OCI-LY1 (cell line): ENCODE results near the gene FERMT3.

Experiments used
- H2AFZ ChIP-seq: fragments of 200-600 bp; sonication (generic), shearing (Covaris generic); 2 replicates; pipeline ENCODE4 v1.6.0; 2014; ENCODE audit warnings: antibody characterized with exemption, mild to moderate bottlenecking, low read length
- H3F3A ChIP-seq: fragments of 200-600 bp; sonication (generic), shearing (Covaris generic); 2 replicates; pipeline ENCODE4 v1.6.0; 2014; ENCODE audit warnings: mild to moderate bottlenecking, antibody characterized with exemption, low read length, moderate library complexity; ENCODE audit not compliant: insufficient read depth
- H3K27ac ChIP-seq: fragments of 200-600 bp; sonication (generic); 2 replicates; pipeline ENCODE4 v1.5.1; 2014; ENCODE audit warnings: low read length, mixed run types, mild to moderate bottlenecking, low read depth; ENCODE audit not compliant: poor library complexity, severe bottlenecking
- H3K27me3 ChIP-seq: fragments of 200-600 bp; sonication (generic); 2 replicates; pipeline ENCODE4 v1.6.0; 2014; ENCODE audit warnings: antibody characterized with exemption, mild to moderate bottlenecking, low read length, moderate library complexity; ENCODE audit not compliant: insufficient read depth
- H3K36me3 ChIP-seq: fragments of 200-600 bp; sonication (generic); 2 replicates; pipeline ENCODE4 v1.6.1; 2014; ENCODE audit warnings: mild to moderate bottlenecking, antibody characterized with exemption, low read length, moderate library complexity, mixed read lengths; ENCODE audit not compliant: insufficient read depth
- H3K4me1 ChIP-seq: fragments of 200-600 bp; sonication (generic); 2 replicates; pipeline ENCODE4 v1.5.1; 2014; ENCODE audit warnings: mild to moderate bottlenecking, low read length, moderate library complexity; ENCODE audit not compliant: insufficient read depth, severe bottlenecking
- H3K4me2 ChIP-seq: fragments of 200-600 bp; sonication (generic), shearing (Covaris generic); 2 replicates; pipeline ENCODE4 v1.6.1; 2014; ENCODE audit warnings: low read length
- H3K4me3 ChIP-seq: fragments of 200-600 bp; sonication (generic); 2 replicates; pipeline ENCODE4 v1.5.1; 2014; ENCODE audit warnings: low read length, low read depth, mild to moderate bottlenecking, mixed read lengths; ENCODE audit not compliant: poor library complexity, severe bottlenecking
- H3K79me2 ChIP-seq: fragments of 200-600 bp; shearing (Covaris generic); 2 replicates; pipeline ENCODE4 v1.6.1; 2016; ENCODE audit warnings: mixed run types, low read length, mixed read lengths; ENCODE audit not compliant: insufficient read depth
- H3K9ac ChIP-seq: fragments of 200-600 bp; sonication (generic), shearing (Covaris generic); 2 replicates; pipeline ENCODE4 v1.6.1; 2014; ENCODE audit warnings: mild to moderate bottlenecking, low read length, mixed read lengths
- H3K9me2 ChIP-seq: fragments of 200-600 bp; sonication (generic), shearing (Covaris generic); 2 replicates; pipeline ENCODE4 v1.6.1; 2014; ENCODE audit warnings: low read depth, mild to moderate bottlenecking, low read length, mixed read lengths
- H3K9me3 ChIP-seq: fragments of 200-600 bp; shearing (Covaris generic); 2 replicates; pipeline ENCODE4 v1.6.1; 2014; ENCODE audit warnings: low read length, mixed read lengths
- H4K20me1 ChIP-seq: fragments of 200-600 bp; sonication (generic), shearing (Covaris generic); 2 replicates; pipeline ENCODE4 v1.6.0; 2016; ENCODE audit warnings: mild to moderate bottlenecking, low read length; ENCODE audit not compliant: insufficient read depth
- EZH2 ChIP-seq: fragments of 200-600 bp; sonication (generic), shearing (Covaris generic); IDR thresholded peaks from 2 replicates; pipeline ENCODE4 v1.8.0; 2017; ENCODE audit warnings: borderline replicate concordance, mixed run types, mild to moderate bottlenecking, antibody characterized with exemption, low read length, moderate library complexity, mixed read lengths
- TF ChIP-seq, protein P1 (sequence below): fragments of 200-600 bp; sonication (generic), shearing (Covaris generic); IDR thresholded peaks from 2 replicates; pipeline ENCODE4 v1.5.1; 2017; ENCODE audit warnings: mild to moderate bottlenecking, antibody characterized with exemption, low read length, moderate library complexity, mixed read lengths

FERMT3 gene

DNA sequence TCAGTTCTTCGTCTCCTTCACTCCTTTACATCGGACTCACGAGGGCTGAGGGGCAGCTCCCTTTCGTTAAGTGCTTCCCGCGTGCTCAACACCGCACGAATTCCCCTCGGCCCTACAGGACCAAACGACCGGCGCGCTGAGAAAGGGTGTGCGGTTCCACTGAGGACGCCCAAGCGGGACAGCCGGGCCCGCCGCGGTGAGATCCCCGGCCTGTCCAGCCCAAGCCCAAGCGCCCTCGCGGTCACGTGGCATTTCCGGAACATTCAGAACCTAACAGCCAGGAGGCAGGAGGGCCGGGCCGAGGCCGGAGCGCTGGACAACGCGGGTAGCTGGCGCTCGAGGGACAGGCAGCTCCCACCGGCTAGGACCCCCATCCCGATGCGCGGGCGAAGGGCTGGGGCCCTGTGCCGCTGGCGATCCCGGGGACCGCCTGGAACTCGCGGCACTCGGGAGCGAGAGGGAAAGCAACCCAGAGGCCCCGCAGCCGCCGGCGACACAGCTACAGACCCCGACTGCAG, 21.3 kb upstream of the FERMT3 start:
- Histone ChIP-seq H2AFZ (no peak overlapping the region), H3K27me3 (no peaks in the 10 kb centered on the region), H4K20me1 (no peaks in the 10 kb centered on the region), H3K9me2 (no peaks in the 10 kb centered on the region), H3F3A (no peaks in the 10 kb centered on the region), H3K9me3 (no peaks in the 10 kb centered on the region), H3K79me2 (no peaks in the 10 kb centered on the region; the same call in none of the 2 replicates), H3K9ac (peak overlapping the region; percentile 84), H3K36me3 (peaks cover 20% of the 10 kb centered on the region), H3K27ac (peak overlapping the region; percentile 66), H3K4me2 (peak overlapping the region; percentile 78), H3K4me3 (peak overlapping the region; percentile 82), H3K4me1 (peaks cover 41% of the 10 kb centered on the region)
- TF ChIP-seq, protein P1, sequence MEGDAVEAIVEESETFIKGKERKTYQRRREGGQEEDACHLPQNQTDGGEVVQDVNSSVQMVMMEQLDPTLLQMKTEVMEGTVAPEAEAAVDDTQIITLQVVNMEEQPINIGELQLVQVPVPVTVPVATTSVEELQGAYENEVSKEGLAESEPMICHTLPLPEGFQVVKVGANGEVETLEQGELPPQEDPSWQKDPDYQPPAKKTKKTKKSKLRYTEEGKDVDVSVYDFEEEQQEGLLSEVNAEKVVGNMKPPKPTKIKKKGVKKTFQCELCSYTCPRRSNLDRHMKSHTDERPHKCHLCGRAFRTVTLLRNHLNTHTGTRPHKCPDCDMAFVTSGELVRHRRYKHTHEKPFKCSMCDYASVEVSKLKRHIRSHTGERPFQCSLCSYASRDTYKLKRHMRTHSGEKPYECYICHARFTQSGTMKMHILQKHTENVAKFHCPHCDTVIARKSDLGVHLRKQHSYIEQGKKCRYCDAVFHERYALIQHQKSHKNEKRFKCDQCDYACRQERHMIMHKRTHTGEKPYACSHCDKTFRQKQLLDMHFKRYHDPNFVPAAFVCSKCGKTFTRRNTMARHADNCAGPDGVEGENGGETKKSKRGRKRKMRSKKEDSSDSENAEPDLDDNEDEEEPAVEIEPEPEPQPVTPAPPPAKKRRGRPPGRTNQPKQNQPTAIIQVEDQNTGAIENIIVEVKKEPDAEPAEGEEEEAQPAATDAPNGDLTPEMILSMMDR: 0 out of 2 replicates have a peak, but pooled peaks have one; percentile 8
- TF ChIP-seq EZH2: no peak

DNA sequence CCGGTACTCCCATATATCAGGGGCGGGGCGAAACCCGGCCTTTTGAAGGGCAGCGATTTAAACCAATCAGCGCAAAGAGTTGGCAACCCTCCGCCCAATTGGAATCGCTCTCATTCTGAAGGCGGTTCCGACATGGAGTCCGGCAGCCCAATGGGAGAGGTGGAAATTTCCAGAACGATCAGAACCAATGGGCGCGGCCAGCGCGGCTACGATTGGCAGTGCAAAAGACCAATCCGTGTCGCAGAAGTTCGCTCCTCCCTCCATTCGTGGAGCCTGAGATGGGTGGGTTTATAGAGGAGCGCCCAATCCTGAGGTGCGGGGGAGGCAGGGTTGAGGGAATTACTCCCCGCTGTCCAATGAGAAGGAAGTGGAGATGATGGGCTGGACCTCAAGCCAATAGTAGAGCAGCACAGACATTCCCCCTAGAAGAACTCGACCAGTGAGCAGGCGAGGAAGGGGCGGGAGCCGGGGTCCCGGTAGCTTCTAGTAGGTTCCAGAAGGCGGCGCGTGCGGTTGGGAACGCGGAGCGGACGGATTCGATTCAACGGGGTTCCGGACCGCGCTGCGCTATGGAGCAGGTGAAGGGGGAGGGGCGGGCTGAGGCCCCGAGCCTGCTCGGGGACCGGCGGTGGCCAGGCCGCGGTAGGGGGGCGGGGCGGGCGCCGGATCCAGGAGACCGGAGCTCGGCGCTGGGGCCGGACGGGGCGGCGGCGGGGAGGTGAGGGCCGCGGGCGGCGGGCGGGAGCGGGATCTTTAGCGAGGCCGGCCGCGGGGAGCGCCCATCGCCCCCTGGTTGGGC, 20.6 kb upstream of the FERMT3 start, which contains the start of gene STIP1:
Gene STIP1 (plus strand): TSS at position 479 of the 799 bp plus-strand sequence. CDS start 91 bp downstream, at position 570.
- Histone ChIP-seq H3K4me3 (peak within 1 kb of the TSS; percentile 82), H4K20me1 (no peaks in the 10 kb centered on the region), H3K9ac (peak within 1 kb of the TSS; percentile 84), H3K4me1 (peaks cover 41% of the 10 kb centered on the region), H3K27me3 (no peaks in the 10 kb centered on the region), H3K27ac (peak within 1 kb of the TSS; percentile 66), H3K9me3 (no peaks in the 10 kb centered on the region), H3K4me2 (peak within 1 kb of the TSS; percentile 78), H3K36me3 (peaks cover 26% of the 10 kb centered on the region), H2AFZ (no peak within 1 kb of the TSS), H3K9me2 (no peaks in the 10 kb centered on the region), H3F3A (no peaks in the 10 kb centered on the region), H3K79me2 (no peaks in the 10 kb centered on the region; the same call in none of the 2 replicates)
- no peak for TF ChIP-seq EZH2
- TF ChIP-seq, protein P1: no peak; the same call in 1 of the 2 replicates

DNA sequence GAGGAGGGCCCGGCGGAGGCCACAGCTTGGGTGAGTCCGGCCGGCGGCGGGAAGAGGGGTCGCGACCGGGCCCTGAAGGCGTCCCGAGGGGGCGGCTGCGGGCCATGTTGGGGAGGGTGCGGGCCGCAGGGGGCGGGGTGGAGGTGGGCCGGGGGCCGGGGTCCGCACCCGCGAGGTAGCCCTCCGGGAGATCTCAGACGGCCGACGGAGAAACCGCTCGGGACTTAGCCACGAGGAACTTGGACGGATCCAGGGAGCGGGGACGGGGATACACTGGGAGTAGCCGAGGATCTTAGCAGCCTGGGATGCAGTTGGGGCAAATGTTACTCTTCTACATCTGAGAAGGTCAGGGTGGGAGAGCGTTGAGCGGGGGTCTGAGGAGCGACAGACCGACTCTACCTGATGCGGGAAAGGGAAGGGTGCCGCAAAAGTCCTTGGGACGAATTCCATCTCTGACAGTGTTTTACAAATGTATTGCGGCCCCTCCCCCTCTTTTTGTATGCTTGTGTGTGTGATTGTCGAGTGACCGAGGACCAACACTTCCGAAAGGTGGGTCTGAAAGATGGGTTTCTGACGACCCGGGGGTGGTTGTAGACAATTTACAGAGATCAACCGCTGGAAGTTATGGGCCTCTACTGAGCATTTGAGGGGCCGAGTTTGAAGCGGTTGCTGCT, 19.9 kb upstream of the FERMT3 start:
- H3K36me3 ChIP-seq: peaks cover 26% of the 10 kb centered on the region
- H3K4me2 ChIP-seq: no peak overlapping the region
- H2AFZ ChIP-seq: no peak overlapping the region
- H3K9me2 ChIP-seq: no peaks in the 10 kb centered on the region
- H3K9ac ChIP-seq: no peak overlapping the region
- no peaks in the 10 kb centered on the region; the same call in none of the 2 replicates for H3K79me2 ChIP-seq
- no peaks in the 10 kb centered on the region for H3K9me3 ChIP-seq
- no peak overlapping the region for H3K27ac ChIP-seq
- no peak for TF ChIP-seq EZH2
- TF ChIP-seq, protein P1: no peak
- no peaks in the 10 kb centered on the region for H3F3A ChIP-seq
- no peaks in the 10 kb centered on the region for H4K20me1 ChIP-seq
- H3K4me1 ChIP-seq: peaks cover 35% of the 10 kb centered on the region
- H3K4me3 ChIP-seq: no peak overlapping the region
- H3K27me3 ChIP-seq: no peaks in the 10 kb centered on the region
